HFF-Myc (cell line): ENCODE data around the gene PIWIL4.

Experiments used
- DNase-seq: peaks from one replicate; pipeline ENCODE4 v3.0.0-alpha.2; 2011; ENCODE audit warnings: low read depth; ENCODE audit errors: extremely low read depth
- H3K4me3 ChIP-seq: replicated peaks from 2 replicates; pipeline ENCODE4 v1.5.1; 2011; ENCODE audit warnings: low read depth, mild to moderate bottlenecking, control low read depth, low read length
- CTCF ChIP-seq: IDR thresholded peaks from 2 replicates; pipeline ENCODE4 v1.5.1; 2012; ENCODE audit warnings: mild to moderate bottlenecking, low read depth, low read length, control low read depth; ENCODE audit errors: missing control alignments

PIWIL4 gene

DNA sequence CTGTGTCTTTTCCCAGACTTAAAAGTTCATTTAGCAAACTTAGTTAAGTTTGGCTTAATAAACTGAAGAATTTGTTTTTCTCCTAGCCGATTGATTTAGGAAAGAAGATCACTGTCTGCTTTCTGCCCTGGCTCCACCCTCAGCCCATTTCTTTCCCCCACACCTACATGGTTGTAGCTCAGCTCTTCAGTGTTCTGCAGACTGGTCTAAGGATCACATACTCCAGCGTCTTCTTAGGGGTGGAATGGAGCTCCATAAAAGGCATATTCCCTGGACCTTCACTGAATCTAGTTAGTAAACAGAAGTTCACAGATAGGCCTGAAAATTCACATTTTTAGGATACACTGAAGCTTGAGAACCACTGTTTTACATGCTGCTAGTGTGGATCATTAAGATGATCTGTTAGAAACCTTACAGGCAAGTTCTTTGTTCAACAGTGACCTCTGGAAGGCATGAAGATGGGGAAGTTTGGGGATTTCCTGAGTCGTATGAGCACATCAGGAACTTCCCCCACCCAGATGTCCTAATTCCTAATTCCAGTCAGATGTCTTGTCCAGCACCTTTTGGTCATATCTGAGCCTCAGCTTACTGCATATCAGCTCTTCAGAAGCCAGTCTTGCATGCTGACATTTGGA is 16.8 kb downstream of the PIWIL4 start:
- DNase-seq, result no peak
- H3K4me3 ChIP-seq, result no peak overlapping the region
- no peak for TF ChIP-seq CTCF

GRCh38 chr11:94584978-94585377 is 17.8 kb downstream of the PIWIL4 start:
- no peak for DNase-seq
- no peak overlapping the region for H3K4me3 ChIP-seq
- no peak for TF ChIP-seq CTCF

DNA sequence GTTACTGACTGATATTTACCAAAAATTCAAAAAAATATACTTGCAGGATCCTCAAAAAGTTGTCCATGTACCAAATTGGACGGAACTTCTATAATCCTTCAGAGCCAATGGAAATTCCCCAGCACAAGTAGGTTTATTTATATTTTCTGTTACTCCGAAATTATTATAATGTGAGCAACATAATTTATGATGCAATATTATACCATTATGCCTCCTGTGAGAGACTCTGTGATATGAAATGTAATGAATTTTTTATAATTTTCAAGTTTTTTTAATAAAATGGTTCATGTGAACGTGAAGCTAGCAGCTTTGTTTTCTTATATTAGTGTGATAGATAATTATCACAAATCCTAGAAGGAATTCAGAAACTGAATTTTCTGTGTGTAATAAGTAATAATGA is 18.2 kb downstream of the PIWIL4 start:
- no peak overlapping the region for H3K4me3 ChIP-seq
- TF ChIP-seq CTCF, result no peak
- no peak for DNase-seq

GRCh38 chr11:94586546-94586945 is 19.4 kb downstream of the PIWIL4 start:
- TF ChIP-seq CTCF, result no peak
- H3K4me3 ChIP-seq, result no peak overlapping the region
- no peak for DNase-seq

GRCh38 chr11:94586978-94587377 is 19.8 kb downstream of the PIWIL4 start:
- no peak for TF ChIP-seq CTCF
- no peak overlapping the region for H3K4me3 ChIP-seq
- no peak for DNase-seq

- TF ChIP-seq CTCF, result no peak
- no peak for DNase-seq
- no peak overlapping the region for H3K4me3 ChIP-seq
Observed at GRCh38 chr11:94588366-94588942, 21.3 kb downstream of the PIWIL4 start.

DNA sequence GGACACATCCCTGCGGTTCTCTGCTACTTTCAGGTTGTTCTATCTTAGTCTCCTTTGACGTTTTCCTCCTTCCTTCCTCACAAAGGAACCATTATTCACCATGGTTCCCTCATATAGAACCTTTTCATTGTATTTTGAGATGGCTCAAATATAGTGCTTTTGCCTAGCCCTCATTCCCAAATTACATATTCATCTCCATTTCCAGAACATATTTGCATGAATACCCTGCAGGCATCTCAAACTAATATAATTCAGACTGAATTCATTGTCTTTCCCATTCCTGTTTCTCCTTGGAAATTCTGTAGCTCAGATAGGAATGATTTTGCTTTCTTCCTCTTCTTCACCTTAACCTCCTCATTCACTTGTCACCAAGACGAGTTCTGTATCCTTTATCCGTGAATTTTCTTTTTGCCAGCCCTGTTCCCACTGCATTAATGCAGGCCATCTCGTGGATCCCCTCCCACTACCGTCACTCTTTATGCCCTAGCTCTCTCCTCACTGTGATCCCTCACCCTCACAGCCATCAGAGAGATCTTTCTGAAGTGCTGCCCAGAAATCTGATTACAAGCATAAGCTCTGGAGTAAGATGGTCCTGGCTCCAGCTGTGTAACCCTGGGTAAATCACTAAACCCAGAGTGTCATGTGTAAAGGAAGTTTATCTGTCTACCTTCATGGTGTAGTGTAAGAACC is 23.3 kb downstream of the PIWIL4 start:
- TF ChIP-seq CTCF, result no peak
- H3K4me3 ChIP-seq, result no peak overlapping the region
- no peak for DNase-seq
